ENCODE measurements around the gene PDZRN4. TPM values are rescaled to one million over a fixed set of nuclear protein-coding genes. Genes with fewer than 3 reads are reported as not detected.

The PDZRN4 gene
- total and polyA plus RNA-seq, 2 experiments from 2014 or later: 0.90 TPM; not detected in 1

DNA sequence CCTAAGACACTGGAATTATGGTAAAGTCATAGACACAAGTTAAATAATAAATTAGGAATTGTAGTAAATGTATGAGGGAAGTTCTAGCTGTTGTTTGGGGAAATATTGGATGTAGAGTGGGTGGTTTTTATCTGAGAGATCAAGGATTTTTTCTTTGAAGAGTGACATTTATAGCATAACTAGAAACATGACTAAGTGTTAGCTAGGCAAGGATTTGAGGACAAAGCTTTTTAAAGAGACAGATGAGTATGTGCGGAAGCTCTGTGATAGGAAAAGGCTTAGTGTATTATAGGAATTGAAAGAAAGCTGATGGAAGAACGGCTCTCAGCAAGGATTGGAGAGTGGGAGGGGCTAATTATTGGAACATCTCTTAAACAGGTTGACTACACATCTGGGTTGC is 24.5 kb downstream of the PDZRN4 start:
- Mint-ChIP-seq H3K36me3 (ENCODE audit: low read depth) (no peaks in the 10 kb centered on the region), H3K4me1 (no peaks in the 10 kb centered on the region), H3K9me3 (no peaks in the 10 kb centered on the region), H3K4me3 (no peak overlapping the region), H3K27ac (no peak overlapping the region), H3K27me3 (ENCODE audit: insufficient read depth, low read depth, poor library complexity) (no peaks in the 10 kb centered on the region)
- DNase-seq (ENCODE audit: low spot score) (no peak), ATAC-seq (no peak)
- Histone ChIP-seq H3K4me3 (no peak overlapping the region), H3K4me1 (ENCODE audit: insufficient read depth) (no peaks in the 10 kb centered on the region), H3K9me2 (ENCODE audit: insufficient read depth) (no peaks in the 10 kb centered on the region), H3K27me3 (ENCODE audit: insufficient read depth) (no peaks in the 10 kb centered on the region), H4K20me1 (replicated peaks; ENCODE audit: insufficient read depth) (no peaks in the 10 kb centered on the region), H3K36me3 (ENCODE audit: insufficient read depth) (no peaks in the 10 kb centered on the region), H3K27ac (ENCODE audit: low read depth) (no peak overlapping the region), H2AFZ (no peak overlapping the region; the same call in 1 of the 2 replicates), H3F3A (replicated peaks; ENCODE audit: low read depth) (no peaks in the 10 kb centered on the region), H3K4me2 (no peak overlapping the region), H3K79me2 (replicated peaks; ENCODE audit: insufficient read depth) (no peaks in the 10 kb centered on the region)
- TF ChIP-seq ZNF114 (CRISPR knock-in tag; IDR thresholded peaks at IDR 0.05) (no peak), ZNF331 (CRISPR knock-in tag; IDR thresholded peaks at IDR 0.05; ENCODE audit: low read depth) (no peak), NANOG (IDR thresholded peaks at IDR 0.05; ENCODE audit: borderline replicate concordance) (no peak), POLR2AphosphoS5 (IDR thresholded peaks at IDR 0.05; ENCODE audit: low read depth) (no peak), CREB1 (CRISPR knock-in tag; IDR thresholded peaks at IDR 0.05; ENCODE audit: low read depth) (no peak), EZH2phosphoT487 (IDR thresholded peaks at IDR 0.05; ENCODE audit: unreplicated experiment) (no peak), EZH2 (IDR thresholded peaks at IDR 0.05; ENCODE audit: low read depth, unreplicated experiment) (no peak), STAT1 (IDR thresholded peaks at IDR 0.05; ENCODE audit: unreplicated experiment) (no peak), JUNB (IDR thresholded peaks at IDR 0.05; ENCODE audit: unreplicated experiment) (no peak)
- TF ChIP-seq, protein P1, sequence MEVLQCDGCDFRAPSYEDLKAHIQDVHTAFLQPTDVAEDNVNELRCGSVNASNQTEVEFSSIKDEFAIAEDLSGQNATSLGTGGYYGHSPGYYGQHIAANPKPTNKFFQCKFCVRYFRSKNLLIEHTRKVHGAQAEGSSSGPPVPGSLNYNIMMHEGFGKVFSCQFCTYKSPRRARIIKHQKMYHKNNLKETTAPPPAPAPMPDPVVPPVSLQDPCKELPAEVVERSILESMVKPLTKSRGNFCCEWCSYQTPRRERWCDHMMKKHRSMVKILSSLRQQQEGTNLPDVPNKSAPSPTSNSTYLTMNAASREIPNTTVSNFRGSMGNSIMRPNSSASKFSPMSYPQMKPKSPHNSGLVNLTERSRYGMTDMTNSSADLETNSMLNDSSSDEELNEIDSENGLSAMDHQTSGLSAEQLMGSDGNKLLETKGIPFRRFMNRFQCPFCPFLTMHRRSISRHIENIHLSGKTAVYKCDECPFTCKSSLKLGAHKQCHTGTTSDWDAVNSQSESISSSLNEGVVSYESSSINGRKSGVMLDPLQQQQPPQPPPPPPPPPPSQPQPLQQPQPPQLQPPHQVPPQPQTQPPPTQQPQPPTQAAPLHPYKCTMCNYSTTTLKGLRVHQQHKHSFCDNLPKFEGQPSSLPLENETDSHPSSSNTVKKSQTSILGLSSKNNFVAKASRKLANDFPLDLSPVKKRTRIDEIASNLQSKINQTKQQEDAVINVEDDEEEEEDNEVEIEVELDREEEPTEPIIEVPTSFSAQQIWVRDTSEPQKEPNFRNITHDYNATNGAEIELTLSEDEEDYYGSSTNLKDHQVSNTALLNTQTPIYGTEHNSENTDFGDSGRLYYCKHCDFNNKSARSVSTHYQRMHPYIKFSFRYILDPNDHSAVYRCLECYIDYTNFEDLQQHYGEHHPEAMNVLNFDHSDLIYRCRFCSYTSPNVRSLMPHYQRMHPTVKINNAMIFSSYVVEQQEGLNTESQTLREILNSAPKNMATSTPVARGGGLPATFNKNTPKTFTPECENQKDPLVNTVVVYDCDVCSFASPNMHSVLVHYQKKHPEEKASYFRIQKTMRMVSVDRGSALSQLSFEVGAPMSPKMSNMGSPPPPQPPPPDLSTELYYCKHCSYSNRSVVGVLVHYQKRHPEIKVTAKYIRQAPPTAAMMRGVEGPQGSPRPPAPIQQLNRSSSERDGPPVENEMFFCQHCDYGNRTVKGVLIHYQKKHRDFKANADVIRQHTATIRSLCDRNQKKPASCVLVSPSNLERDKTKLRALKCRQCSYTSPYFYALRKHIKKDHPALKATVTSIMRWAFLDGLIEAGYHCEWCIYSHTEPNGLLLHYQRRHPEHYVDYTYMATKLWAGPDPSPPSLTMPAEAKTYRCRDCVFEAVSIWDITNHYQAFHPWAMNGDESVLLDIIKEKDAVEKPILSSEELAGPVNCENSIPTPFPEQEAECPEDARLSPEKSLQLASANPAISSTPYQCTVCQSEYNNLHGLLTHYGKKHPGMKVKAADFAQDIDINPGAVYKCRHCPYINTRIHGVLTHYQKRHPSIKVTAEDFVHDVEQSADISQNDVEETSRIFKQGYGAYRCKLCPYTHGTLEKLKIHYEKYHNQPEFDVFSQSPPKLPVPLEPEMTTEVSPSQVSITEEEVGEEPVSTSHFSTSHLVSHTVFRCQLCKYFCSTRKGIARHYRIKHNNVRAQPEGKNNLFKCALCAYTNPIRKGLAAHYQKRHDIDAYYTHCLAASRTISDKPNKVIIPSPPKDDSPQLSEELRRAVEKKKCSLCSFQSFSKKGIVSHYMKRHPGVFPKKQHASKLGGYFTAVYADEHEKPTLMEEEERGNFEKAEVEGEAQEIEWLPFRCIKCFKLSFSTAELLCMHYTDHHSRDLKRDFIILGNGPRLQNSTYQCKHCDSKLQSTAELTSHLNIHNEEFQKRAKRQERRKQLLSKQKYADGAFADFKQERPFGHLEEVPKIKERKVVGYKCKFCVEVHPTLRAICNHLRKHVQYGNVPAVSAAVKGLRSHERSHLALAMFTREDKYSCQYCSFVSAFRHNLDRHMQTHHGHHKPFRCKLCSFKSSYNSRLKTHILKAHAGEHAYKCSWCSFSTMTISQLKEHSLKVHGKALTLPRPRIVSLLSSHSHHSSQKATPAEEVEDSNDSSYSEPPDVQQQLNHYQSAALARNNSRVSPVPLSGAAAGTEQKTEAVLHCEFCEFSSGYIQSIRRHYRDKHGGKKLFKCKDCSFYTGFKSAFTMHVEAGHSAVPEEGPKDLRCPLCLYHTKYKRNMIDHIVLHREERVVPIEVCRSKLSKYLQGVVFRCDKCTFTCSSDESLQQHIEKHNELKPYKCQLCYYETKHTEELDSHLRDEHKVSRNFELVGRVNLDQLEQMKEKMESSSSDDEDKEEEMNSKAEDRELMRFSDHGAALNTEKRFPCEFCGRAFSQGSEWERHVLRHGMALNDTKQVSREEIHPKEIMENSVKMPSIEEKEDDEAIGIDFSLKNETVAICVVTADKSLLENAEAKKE (CRISPR knock-in tag; IDR thresholded peaks at IDR 0.05): no peak
- TF ChIP-seq, protein P2, sequence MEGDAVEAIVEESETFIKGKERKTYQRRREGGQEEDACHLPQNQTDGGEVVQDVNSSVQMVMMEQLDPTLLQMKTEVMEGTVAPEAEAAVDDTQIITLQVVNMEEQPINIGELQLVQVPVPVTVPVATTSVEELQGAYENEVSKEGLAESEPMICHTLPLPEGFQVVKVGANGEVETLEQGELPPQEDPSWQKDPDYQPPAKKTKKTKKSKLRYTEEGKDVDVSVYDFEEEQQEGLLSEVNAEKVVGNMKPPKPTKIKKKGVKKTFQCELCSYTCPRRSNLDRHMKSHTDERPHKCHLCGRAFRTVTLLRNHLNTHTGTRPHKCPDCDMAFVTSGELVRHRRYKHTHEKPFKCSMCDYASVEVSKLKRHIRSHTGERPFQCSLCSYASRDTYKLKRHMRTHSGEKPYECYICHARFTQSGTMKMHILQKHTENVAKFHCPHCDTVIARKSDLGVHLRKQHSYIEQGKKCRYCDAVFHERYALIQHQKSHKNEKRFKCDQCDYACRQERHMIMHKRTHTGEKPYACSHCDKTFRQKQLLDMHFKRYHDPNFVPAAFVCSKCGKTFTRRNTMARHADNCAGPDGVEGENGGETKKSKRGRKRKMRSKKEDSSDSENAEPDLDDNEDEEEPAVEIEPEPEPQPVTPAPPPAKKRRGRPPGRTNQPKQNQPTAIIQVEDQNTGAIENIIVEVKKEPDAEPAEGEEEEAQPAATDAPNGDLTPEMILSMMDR (conservative IDR thresholded peaks at IDR 0.05; ENCODE audit: low read depth in 2 of 2): no peak
- TF ChIP-seq, protein P3, sequence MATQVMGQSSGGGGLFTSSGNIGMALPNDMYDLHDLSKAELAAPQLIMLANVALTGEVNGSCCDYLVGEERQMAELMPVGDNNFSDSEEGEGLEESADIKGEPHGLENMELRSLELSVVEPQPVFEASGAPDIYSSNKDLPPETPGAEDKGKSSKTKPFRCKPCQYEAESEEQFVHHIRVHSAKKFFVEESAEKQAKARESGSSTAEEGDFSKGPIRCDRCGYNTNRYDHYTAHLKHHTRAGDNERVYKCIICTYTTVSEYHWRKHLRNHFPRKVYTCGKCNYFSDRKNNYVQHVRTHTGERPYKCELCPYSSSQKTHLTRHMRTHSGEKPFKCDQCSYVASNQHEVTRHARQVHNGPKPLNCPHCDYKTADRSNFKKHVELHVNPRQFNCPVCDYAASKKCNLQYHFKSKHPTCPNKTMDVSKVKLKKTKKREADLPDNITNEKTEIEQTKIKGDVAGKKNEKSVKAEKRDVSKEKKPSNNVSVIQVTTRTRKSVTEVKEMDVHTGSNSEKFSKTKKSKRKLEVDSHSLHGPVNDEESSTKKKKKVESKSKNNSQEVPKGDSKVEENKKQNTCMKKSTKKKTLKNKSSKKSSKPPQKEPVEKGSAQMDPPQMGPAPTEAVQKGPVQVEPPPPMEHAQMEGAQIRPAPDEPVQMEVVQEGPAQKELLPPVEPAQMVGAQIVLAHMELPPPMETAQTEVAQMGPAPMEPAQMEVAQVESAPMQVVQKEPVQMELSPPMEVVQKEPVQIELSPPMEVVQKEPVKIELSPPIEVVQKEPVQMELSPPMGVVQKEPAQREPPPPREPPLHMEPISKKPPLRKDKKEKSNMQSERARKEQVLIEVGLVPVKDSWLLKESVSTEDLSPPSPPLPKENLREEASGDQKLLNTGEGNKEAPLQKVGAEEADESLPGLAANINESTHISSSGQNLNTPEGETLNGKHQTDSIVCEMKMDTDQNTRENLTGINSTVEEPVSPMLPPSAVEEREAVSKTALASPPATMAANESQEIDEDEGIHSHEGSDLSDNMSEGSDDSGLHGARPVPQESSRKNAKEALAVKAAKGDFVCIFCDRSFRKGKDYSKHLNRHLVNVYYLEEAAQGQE (IDR thresholded peaks at IDR 0.05; ENCODE audit: unreplicated experiment): no peak
- TF ChIP-seq, protein P4, sequence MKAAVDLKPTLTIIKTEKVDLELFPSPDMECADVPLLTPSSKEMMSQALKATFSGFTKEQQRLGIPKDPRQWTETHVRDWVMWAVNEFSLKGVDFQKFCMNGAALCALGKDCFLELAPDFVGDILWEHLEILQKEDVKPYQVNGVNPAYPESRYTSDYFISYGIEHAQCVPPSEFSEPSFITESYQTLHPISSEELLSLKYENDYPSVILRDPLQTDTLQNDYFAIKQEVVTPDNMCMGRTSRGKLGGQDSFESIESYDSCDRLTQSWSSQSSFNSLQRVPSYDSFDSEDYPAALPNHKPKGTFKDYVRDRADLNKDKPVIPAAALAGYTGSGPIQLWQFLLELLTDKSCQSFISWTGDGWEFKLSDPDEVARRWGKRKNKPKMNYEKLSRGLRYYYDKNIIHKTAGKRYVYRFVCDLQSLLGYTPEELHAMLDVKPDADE (IDR thresholded peaks at IDR 0.05): no peak
